ENCODE data around the gene SP7.
A peak's percentile ranks its signal among the peaks of the same experiment; 100 is the strongest.
"Not testable (repeated sequence)": the region's sequence is repeated elsewhere in the genome, so short reads cannot be mapped to it uniquely, and the experiment has no call there.

Gene SP7

DNA sequence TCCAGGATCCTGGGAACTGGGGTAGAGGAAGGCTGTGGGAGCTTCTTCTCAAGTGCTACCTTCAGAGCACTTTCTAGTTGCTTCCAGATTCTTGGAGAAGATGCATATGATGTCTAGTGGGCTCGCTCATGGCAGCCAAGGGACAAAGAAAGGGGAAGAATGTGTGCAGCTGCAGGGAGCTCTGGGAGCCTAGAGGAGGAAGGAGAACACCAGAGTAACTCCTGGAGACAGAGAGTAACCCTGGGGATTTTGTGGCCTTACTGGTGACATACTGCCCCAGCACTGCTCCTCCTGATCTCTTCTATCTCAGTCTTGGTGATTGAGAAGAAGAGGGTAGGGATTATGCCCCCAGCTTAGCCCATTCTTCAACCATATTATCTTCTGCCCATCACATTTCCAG, 10.3 kb upstream of the SP7 start:
- no peak for DNase-seq (ENCODE audit: low read depth)

DNA sequence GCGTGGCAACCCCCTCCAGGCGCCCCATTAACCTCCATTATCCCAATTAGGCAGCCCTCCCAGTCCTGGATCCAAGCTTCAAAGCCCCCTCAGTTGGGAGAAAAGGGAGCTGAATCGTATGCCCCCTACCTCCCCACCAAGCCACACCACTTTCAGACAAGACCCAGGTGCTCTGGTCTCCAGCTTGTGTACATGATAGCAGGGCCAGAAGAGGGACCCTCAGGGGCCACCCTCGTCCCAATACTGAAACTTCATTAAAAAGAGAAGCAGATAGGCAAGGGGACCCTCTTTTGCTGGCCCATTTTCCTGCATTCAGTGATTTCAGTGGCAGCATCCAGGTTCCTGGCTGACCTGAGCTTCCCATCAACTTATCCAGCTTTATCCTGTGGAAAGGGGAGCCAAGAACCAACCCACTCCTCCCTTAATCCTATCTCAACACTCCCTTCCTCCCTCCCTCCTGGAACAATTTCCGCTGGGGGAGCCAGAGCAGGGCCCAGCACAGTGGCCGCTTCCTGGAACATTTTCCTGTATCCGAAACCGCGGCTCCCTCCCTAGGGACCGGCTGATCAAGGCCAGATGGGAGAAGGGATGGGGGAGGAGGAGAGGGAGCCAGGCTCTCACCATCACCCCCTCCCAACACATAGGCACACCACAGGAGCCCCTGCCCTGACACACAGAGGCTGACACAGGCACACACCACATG, 9.5 kb upstream of the SP7 start:
- DNase-seq (ENCODE audit: low read depth), result no peak

DNA sequence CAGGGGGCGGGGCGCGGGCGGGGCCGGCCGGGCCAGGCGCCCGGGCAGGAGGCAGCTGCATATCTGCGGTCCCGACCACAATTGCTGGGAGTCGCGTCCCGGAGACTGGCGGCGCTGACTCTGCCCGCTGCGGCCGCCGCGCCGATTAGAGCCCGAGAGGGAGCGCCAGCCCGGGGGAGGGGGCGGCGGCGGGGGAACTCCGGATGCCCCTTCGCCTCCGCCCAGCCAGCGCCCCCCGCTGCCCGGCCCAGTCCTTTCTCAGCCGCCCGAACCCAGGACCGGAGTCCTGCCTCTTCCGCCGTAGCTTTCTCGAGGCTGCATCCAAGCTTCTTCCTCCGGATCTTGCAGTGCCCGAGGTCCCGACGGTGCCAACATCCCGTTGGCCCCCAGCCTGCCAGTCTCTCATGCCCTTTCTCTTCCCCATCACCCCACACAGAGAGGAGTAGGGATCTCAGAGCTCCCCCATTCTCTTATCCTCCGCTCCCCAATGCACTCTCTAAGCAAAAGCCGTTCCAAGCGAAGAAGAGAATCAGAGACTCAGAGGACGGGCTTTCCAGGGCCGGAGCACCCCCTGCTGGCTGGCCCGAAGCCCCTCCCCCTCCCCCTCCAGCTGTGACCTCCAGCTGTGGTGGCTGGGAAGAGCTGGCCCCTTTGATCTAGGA, 8.8 kb upstream of the SP7 start:
- DNase-seq (ENCODE audit: low read depth), result peak; percentile 69

DNA sequence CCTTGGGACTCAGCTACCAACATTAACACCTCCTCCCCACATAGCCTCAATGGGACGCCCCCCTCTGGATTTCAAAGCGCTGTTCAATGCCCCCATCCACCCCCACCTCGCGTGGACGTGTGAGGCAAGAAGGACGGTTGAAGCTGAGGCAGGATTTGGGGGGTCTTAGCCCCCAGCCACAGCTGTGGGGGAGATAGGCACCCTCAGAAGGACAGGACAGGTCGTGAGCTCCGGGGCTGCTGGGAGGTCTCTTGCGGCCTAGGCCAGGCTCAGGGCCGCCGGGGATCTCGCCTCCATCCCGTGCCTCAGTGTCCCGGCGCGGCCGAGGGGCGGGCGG, 8.3 kb upstream of the SP7 start:
- DNase-seq (ENCODE audit: low read depth), result no peak

GRCh38 chr12:53343969-53344368, 7.8 kb upstream of the SP7 start:
- no peak for DNase-seq (ENCODE audit: low read depth)

DNA sequence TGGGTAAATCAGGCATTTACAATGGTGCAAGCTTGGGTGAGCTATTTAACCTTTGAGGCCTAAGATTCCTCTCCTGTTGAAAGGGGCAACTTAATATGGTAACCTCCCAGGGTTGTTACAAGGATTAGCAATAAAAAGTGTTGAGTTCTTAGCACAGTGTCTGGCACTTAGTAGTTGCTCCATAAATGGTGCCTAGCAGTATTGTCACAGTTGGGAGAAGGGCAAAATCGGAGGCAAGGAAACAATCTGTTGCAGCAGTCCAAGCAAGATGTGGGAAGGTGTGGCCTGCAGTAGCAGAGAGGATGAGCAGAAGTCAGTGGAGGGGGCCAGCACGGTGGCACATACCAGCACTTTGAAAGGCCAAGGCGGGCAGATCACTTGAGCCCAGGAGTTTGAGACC, 7.3 kb upstream of the SP7 start:
- no peak for DNase-seq (ENCODE audit: low read depth)

DNA sequence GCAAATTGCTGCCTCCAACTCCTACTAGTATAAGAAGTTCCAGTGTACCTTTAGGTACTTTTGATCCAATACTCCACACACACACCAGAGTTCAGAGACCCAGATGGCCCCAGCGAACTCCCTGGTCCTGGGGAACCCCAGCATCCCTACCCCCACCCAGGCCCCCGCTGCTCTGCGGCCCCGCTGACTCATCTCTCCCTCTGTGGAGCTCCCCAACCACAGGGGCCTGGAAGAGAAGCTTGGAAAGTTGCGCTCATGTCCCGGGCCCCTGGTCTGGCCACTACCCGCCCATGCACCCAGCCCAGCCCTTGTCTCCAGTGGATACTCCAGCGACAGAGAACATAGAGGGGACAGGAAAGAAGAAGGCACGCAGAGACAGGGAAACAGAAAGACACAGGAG, 4.2 kb upstream of the SP7 start:
- DNase-seq (ENCODE audit: low read depth), result no peak

DNA sequence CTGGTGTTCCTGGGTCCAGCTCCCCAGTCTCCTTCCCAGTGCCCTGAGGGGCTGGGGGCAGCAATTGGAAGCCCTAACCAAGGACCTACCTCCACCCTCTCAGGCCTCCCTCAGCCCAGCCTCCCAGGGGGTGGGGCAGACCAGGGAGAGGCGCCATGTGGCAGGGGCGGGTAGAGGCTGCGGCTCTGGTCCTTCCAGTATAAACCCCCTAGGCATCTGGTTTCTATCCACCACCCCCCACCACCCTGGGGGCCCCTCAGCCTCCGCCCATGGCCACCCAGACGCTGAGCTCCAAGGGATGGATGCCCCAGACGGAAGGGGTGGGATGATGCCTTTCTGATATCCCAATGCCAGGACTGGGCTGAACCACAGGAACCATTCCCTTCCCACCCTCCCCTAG, 2.8 kb upstream of the SP7 start:
- no peak for DNase-seq (ENCODE audit: low read depth)

DNA sequence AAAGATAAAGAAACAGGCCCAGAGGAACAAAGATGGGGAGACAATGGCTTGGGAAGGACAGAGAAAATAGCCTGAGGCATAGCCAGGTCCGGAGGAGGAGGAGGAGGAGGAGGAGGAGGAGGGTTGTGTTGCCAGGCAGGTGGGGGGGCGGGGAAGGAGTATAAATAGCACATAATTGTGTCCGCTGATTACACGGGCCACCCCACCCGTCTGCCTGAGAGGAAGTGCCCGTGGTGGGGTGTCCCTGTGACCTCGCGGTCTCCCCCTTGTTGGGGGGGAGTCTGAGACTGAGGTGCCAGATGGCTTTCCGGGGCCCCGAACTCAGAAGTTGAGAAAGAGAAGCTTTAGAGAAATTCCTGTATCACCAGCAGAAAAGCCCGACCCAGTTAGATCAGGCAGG, 1.9 kb upstream of the SP7 start:
- DNase-seq (ENCODE audit: low read depth), result no peak

DNA sequence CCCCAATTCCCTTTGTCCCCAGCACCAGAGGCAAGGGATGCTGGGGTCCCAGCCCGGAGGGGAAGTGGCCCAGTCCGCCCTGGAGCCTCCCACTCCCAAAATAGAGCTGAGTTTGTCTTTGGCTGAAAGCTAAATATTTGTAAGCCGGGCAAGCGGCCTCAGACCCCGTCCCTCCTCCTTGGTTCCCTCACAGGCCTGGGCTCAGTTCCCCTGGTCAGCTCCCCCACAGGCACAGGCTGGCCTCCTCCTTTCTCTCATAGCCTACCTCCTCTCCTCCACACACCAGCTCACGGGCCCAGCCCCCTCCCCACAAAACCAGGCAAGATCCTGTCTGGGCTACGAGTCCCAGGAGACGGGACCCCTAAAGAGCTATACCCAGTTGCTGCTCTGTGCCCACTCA, 1.3 kb downstream of the SP7 start:
- no peak for DNase-seq (ENCODE audit: low read depth)

DNA sequence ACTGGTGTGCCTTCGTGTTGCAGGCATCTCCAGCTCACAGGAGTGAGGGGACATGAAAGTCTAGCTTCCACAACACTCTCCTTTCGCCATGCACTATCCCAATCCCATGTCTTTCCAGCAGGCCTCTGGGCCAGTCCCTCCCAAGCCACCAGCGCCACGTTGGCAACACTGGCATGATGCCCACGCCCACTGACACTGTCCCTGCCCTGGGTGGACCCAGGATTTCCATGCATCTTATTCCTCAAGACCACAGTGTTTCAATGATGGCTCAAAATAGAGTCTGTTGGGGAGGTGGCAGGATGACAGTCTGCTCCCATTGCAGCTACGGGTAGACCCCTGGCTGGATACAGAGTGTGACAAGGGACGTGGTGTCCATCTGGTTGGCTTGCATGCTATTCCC, 2.3 kb downstream of the SP7 start:
- no peak for DNase-seq (ENCODE audit: low read depth)

DNA sequence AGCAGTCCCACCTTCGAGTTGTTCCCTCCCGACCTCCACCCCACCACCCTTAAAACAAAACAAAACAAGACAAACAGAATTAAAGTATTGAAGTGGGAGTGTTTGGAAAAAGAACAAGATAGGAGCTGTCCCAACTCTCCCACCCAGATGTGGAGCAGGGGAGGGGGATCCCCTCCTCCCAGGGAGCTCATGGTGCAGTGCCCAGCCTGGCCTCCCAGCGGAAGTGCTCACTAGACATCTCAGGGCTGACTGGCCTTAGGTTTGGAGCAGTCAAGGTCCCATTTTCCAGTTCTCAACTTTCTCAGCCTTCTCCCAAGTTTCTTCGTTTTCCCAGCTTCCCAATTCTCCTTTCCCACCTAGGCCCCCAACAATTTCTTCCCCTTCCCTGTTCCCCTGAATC, 2.9 kb downstream of the SP7 start:
- DNase-seq (ENCODE audit: low read depth), result no peak

DNA sequence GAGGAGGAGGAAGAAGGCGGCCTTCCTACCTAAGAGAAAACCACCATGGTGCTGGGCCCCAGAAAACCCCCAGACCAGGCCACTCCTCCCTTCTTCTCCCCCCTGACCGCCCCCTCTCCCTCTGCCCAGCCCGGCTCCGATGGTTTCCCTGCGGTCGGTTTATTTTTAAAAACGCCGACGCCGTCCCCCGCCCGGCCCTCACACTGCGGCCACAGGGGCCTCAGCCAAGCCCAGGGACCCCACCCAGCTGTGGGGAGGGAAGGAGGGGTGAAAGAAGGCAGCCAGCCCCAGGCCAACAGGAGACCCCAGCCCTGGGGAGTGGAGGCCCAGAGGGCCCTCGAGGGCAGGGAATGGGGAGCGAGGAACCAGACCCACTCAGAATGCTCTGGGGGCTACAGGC, 3.4 kb downstream of the SP7 start:
- DNase-seq (ENCODE audit: low read depth), result no peak

DNA sequence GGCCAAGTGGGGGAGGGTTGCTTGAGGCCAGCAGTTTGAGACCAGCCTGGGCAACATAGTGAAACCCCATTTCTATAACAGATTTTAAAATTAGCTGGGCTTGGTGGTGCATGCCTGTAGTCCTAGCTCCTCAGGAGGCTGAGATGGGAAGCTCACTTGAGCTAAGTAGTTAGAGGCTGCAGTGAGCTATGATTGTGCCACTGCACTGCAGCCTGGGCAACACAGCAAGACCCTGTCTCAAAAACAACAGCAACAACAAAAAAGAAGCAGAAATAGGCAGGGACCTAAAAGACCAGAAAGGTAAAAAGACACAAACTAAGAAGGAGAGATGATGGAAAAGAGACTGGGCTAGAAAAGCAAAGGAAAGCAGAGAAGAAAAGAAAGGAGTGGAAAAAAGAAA, 3.8 kb downstream of the SP7 start:
- DNase-seq (ENCODE audit: low read depth), result not testable (repeated sequence)

DNA sequence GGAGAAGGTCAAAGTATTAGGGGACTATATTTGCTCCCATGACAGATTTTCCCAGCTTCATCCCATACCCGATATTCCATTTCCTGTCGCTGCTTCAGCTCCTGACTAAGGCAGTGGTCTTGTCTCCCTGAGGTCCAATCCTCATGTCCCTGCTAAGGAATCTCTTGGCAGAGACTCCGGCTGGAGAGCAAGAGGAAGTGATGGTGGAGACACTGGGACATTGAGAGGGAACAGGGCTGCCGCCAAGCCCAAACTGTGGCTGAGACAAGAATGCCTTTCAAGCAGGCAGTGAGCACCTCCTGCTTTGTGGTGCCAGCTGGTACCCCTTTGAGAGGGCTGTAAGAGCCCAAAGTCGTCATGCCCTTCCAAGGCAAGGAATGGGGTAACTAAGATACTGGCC, 5.5 kb downstream of the SP7 start:
- no peak for DNase-seq (ENCODE audit: low read depth)

- no peak for DNase-seq (ENCODE audit: low read depth)
These were observed 8.1 kb downstream of the SP7 start for GRCh38 chr12:53328043-53328435.

GRCh38 chr12:53327435-53328042, 8.6 kb downstream of the SP7 start:
- no peak for DNase-seq (ENCODE audit: low read depth)

DNA sequence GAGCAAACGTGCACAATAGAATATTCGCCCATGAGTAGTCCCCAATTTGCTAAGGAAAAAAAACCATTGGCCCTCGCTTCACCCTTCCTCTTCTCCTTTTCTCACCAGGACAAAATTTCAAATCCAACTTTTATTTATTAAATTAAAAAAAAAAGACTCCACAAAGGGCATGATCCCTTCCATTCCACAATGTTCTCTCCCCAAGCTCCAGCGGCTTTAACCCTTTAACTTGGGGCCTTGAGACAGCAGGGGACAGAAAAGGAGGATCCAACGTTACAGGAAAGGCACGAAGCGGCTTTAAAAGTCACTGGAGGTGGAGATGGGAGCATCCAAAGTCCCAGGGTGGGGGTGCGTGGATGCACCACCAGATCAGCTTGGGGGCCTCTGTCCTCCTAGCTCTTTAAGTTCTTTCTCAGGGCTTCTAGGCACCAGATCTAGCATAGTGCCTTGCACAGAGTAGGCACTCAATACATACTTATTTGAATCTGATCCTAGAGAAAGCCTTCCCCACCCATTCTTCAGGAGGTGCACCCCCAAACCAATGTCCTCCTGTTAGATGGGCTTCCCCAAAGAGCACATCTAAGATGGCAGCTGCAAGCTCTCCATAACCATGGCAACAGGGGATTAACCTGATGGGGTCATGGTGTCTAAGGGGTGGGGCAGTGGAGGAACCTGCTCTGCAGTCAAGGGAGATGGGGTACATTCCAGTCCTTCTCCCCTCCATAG, 9.5 kb downstream of the SP7 start:
- DNase-seq (ENCODE audit: low read depth), result no peak

DNA sequence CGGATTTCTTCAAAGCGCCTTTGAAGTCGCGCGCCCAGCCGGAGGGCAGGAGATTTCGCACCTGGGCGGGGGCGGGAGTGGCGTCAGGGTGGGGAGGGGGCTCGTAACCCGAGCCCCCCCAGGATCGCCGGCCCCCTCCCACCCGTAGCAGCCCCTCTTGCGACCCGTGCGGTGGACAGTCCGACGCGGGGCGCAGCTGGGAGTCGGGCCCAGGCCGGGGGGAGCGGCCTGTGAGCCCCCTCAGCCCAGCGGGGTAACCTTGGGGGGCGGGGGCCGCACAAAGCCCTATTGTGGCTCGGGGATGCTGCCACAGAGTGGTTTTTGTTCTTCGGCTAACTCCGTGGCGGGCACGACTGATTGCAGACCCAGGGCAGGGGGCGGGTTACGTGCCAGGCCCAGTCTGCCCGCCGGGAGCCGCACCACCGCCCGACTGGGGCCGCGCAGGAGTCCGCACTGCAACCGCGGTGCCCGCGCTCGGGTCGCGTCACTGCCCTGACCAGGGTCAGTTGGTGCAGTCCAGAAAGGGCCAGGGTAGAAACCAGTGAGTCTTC, 10.6 kb downstream of the SP7 start:
- DNase-seq (ENCODE audit: low read depth), result no peak

DNA sequence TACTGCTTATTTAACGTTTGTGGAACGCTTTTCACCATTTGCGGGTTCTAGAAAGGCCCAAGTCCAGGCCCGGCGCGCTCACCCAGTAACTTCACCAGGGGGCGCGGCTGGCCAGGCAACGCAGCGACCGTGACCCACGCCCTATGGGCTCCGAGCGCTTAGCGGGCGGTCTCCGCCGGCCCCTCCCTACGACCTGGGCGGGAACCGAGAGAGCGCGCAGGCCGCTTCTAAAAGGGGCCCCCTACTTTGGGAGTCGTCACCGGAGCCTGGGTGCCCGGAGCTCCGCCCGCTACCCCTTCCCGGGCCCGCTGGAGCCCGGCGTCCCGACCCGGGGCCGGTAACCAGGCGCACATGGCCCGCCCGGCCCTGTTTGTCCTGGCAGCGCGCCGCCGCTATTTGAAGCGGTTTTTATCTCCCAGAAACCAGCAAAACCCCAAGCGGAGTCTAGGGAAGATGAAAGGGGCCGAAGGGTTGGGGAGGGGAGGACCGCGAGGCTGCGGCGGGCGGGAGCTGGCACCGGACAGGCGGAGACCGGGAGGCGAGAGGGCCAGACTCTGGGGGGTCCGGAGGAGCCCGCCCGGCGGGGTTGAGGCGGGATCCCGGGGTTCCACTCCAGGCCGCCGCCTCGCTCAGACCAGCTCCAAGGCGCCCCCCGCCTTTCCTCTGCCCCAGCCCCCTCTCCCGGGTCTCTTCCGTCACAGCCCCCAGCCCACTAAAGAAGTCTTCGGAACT, 11.2 kb downstream of the SP7 start:
- peak; percentile 86 for DNase-seq (ENCODE audit: low read depth)

- DNase-seq (ENCODE audit: low read depth), result peak; percentile 55
These were observed 11.9 kb downstream of the SP7 start for GRCh38 chr12:53324113-53324778.
